ENCODE measurements around the gene PDE2A.

The PDE2A gene

DNA sequence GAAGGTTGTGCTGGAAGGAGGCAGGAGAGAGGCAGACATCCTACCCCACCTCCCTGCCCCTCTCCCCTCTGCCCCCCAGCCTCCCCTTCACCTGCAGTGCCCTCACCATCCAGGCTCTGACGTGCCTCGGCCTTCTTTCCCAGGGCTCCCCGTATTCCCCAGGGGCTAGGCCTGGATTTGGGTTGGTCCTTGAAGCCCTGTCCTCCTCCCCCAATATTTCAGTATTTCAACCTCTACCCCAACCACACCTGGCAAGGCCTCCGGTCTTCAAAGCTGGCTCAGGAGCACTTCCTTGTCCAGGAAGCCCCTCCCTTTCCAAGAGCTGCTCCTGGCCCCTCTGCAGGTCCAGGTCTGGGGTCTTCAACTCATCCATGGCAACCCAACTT is 8.6 kb upstream of the PDE2A start:
- peaks cover 19 to 20% of the 10 kb centered on the region in 2 donors for H3K27me3 ChIP-seq (ENCODE audit: control insufficient read depth in 1 of 2, insufficient read depth in 2 of 2, low read length in 2 of 2)
- H3K36me3 ChIP-seq (ENCODE audit: control insufficient read depth in 2 of 2, insufficient read depth in 2 of 2, low read length in 2 of 2) = peaks cover 8 to 9% of the 10 kb centered on the region in 2 donors
- H3K9me3 ChIP-seq (ENCODE audit: control insufficient read depth in 2 of 2, low read length in 2 of 2) = no peaks in the 10 kb centered on the region
- H3K4me3 ChIP-seq (ENCODE audit: low read length in 2 of 2) = no peak overlapping the region
- no peak overlapping the region for H3K9ac ChIP-seq (ENCODE audit: low read length in 2 of 2)
- H3K27ac ChIP-seq (ENCODE audit: low read length) = no peak overlapping the region
- peaks cover 42% of the 10 kb centered on the region for H3K4me1 ChIP-seq (ENCODE audit: control insufficient read depth, insufficient read depth, low read length)

DNA sequence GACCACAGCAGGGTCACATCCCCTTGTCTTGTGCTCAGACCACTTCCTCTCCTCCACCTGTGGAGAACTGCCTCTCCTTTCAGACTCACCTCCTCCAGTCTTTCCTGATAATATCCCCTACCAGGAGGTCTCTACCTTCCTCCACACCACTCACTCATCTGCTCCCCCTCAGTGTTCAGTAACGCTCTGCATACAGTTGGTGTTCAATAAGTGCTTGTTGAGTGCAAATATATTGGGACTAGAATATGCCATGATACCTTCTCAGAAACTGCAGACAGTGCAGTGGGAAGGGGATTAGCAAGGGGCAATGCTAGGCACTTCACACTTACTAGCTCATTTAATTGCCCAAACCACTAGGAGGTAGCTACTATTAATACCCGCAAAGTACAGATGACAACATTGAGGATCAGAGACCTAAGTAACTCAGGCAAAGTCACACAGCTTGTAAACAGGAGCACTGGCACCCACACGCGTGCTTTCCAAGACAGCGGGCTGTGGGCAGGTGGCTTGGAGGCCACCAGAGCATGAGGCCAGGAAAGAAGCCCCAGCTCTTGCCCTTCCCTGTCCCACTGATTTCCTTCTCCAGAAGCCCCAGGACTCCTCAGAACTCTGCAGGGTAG is 8.1 kb upstream of the PDE2A start:
- Histone ChIP-seq H3K9me3 (ENCODE audit: control insufficient read depth in 2 of 2, low read length in 2 of 2) (no peaks in the 10 kb centered on the region), H3K4me3 (ENCODE audit: low read length in 2 of 2) (no peak overlapping the region), H3K27me3 (ENCODE audit: control insufficient read depth in 1 of 2, insufficient read depth in 2 of 2, low read length in 2 of 2) (peaks cover 22% of the 10 kb centered on the region in 2 donors), H3K27ac (ENCODE audit: low read length) (no peak overlapping the region), H3K4me1 (ENCODE audit: control insufficient read depth, insufficient read depth, low read length) (peaks cover 37% of the 10 kb centered on the region), H3K9ac (ENCODE audit: low read length in 2 of 2) (no peak overlapping the region), H3K36me3 (ENCODE audit: control insufficient read depth in 2 of 2, insufficient read depth in 2 of 2, low read length in 2 of 2) (peaks cover 4 to 7% of the 10 kb centered on the region in 2 donors)

DNA sequence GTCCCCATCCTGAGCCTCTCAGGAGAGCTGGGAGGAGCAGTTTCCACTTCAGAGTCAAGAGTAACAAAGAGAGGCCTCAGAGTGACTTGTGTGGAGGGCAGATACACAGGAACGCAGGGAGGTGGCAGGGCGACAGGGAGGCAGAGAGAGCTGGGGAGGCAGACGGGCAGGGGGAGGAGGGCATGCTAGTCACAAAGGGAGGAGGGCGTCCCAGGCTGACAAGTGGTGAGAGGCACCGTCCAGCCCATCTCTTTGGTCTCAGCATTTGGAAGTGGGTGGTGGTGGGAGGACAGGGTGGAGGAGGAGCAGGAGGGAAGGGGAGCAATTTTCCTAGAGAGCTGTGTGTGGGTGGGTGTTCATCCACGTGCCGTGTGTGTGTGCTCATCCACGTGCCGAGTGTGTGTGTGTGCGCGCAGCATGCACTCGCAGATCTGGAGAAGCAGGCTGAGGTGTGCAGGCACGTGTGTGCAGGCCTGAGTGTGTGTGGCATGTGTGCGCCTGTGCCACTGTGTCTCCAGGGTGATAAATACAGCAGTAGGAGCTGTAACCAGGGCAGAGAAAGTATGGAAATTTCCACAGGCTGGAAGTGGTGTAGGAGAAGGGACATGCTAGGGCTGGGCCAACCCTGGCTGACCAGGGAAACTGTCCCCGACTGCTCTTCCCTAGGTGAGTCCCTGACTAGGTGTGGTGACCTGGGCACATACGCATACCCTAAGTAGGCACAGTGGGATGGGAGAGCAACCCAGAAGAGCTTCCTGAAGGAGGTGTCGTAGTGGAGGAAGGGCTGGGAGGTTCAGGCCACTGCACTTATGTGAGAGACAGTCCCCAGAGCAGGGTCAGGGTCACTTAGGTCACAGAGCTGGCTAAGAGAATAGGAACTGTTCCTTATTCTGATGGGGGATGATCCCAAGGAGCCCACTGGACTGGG is 7.3 kb upstream of the PDE2A start:
- H3K9ac ChIP-seq (ENCODE audit: low read length in 2 of 2) = no peak overlapping the region

DNA sequence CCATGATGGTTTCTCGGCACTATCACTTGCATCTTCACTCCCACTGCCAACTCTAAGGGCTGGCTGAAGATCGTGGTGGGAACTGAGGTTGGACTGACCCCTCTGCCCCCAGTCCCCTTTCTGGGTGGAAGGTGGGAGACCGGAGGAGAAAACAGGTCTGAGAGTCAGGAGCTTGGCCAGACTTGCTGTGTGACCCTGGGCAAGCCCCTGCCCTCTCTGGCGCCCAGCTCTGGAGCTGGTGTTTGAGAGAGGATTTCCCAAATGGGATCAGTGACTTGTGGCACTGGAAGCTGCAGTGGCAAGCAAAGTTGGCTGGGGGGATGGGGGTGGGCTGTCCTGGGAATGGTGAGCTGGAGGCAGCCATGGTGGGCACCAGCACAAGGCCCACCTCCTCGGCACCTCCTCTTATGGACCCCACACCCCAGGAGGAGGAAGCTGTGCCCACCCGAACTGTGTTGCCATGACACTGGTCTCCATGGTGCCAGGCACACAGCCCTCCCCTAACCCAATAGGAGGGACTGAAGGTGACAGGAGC is 6.5 kb upstream of the PDE2A start:
- Histone ChIP-seq H3K27ac (ENCODE audit: low read length) (no peak overlapping the region), H3K4me3 (ENCODE audit: low read length in 2 of 2) (no peak overlapping the region), H3K9ac (ENCODE audit: low read length in 2 of 2) (no peak overlapping the region), H3K27me3 (ENCODE audit: control insufficient read depth in 1 of 2, insufficient read depth in 2 of 2, low read length in 2 of 2) (peaks cover 34 to 35% of the 10 kb centered on the region in 2 donors), H3K4me1 (ENCODE audit: control insufficient read depth, insufficient read depth, low read length) (peaks cover 23% of the 10 kb centered on the region), H3K36me3 (ENCODE audit: control insufficient read depth in 2 of 2, insufficient read depth in 2 of 2, low read length in 2 of 2) (peaks cover 0 to 4% of the 10 kb centered on the region in 2 donors), H3K9me3 (ENCODE audit: control insufficient read depth in 2 of 2, low read length in 2 of 2) (no peaks in the 10 kb centered on the region)

More for the DNA sequence above, 7.3 kb upstream of the PDE2A start:
- no peak overlapping the region for H3K27ac ChIP-seq (ENCODE audit: low read length)
- H3K4me3 ChIP-seq (ENCODE audit: low read length in 2 of 2) = no peak overlapping the region
- no peaks in the 10 kb centered on the region for H3K9me3 ChIP-seq (ENCODE audit: control insufficient read depth in 2 of 2, low read length in 2 of 2)
- peaks cover 29% of the 10 kb centered on the region for H3K4me1 ChIP-seq (ENCODE audit: control insufficient read depth, insufficient read depth, low read length)
- H3K27me3 ChIP-seq (ENCODE audit: control insufficient read depth in 1 of 2, insufficient read depth in 2 of 2, low read length in 2 of 2) = peaks cover 28 to 30% of the 10 kb centered on the region in 2 donors
- H3K36me3 ChIP-seq (ENCODE audit: control insufficient read depth in 2 of 2, insufficient read depth in 2 of 2, low read length in 2 of 2) = peaks cover 0 to 4% of the 10 kb centered on the region in 2 donors

DNA sequence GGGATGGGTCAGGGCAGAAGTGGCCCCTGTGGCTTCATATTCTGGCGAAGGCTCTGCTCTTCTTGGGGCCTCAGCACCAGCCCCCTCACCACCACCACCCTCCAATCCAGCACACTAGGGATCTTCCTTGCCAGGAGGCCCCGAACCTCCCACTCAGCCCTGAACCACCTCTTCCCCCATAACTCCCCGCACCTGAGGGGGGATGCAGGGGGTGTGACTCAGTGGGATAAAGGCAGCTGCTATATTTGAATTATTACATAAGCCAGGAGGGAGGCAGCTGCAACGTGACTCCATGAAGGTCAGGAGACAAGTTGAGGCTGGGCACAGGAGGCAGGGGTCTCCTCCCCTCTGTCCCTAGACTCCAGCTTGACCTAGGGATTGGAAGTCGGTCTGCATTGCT is 5.6 kb upstream of the PDE2A start:
- Histone ChIP-seq H3K9me3 (ENCODE audit: control insufficient read depth in 2 of 2, low read length in 2 of 2) (no peaks in the 10 kb centered on the region), H3K4me1 (ENCODE audit: control insufficient read depth, insufficient read depth, low read length) (peaks cover 19% of the 10 kb centered on the region), H3K9ac (ENCODE audit: low read length in 2 of 2) (no peak overlapping the region), H3K27ac (ENCODE audit: low read length) (no peak overlapping the region), H3K27me3 (ENCODE audit: control insufficient read depth in 1 of 2, insufficient read depth in 2 of 2, low read length in 2 of 2) (peaks cover 41 to 43% of the 10 kb centered on the region in 2 donors), H3K4me3 (ENCODE audit: low read length in 2 of 2) (no peak overlapping the region), H3K36me3 (ENCODE audit: control insufficient read depth in 2 of 2, insufficient read depth in 2 of 2, low read length in 2 of 2) (no peaks in the 10 kb centered on the region)

DNA sequence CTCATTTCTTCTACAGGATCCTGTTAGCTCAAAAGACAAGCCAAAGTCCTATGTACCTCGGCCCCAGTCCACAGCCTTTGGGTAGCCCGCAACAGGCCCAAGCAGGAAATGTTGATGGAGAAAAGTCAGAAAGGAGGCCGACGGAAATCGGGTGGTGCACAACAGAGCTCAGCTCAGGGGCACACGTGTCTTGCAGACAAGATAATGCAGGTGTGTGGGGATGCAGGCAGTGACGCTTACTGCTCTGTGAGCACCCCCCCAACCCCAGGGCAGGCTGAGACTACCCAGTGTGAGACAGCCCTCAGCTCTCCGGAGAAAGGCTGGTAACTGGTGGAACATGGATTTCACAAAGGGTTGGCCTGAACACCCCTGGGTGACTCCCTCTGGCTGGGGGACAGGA is 4.3 kb upstream of the PDE2A start:
- H3K36me3 ChIP-seq (ENCODE audit: control insufficient read depth in 2 of 2, insufficient read depth in 2 of 2, low read length in 2 of 2) = no peaks in the 10 kb centered on the region
- no peak overlapping the region for H3K27ac ChIP-seq (ENCODE audit: low read length)
- H3K9me3 ChIP-seq (ENCODE audit: control insufficient read depth in 2 of 2, low read length in 2 of 2) = no peaks in the 10 kb centered on the region
- H3K9ac ChIP-seq (ENCODE audit: low read length in 2 of 2) = no peak overlapping the region
- no peak overlapping the region for H3K4me3 ChIP-seq (ENCODE audit: low read length in 2 of 2)
- peaks cover 53 to 54% of the 10 kb centered on the region in 2 donors for H3K27me3 ChIP-seq (ENCODE audit: control insufficient read depth in 1 of 2, insufficient read depth in 2 of 2, low read length in 2 of 2)
- peaks cover 8% of the 10 kb centered on the region for H3K4me1 ChIP-seq (ENCODE audit: control insufficient read depth, insufficient read depth, low read length)

DNA sequence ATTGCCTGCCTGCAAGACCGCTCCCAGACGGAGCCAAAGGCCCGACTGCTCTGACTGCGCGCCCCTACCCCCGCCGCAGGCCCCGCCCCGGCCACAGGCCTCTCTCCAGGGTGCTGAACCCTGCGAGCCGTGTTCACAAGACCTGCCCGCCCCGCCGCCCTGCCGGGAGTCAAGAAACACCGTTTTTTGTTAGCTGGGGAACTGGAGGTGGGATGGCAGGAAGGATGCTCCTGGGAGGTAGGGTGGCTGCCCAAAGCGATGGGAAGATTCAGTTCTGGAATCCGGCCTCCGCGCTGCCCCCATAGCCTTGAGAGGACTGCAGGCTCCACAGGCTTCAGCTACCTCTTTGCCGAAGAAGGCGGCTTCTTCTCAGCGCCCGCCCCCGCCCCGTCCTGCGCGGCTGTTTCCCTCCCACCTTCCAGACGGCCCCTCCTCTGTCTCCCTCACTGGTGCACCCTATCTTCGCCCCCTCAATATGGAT is 2.7 kb upstream of the PDE2A start:
- Histone ChIP-seq H3K36me3 (ENCODE audit: control insufficient read depth in 2 of 2, insufficient read depth in 2 of 2, low read length in 2 of 2) (no peaks in the 10 kb centered on the region), H3K27me3 (ENCODE audit: control insufficient read depth in 1 of 2, insufficient read depth in 2 of 2, low read length in 2 of 2) (peaks cover 62 to 68% of the 10 kb centered on the region in 2 donors), H3K9ac (ENCODE audit: low read length in 2 of 2) (no peak overlapping the region), H3K4me3 (ENCODE audit: low read length in 2 of 2) (no peak overlapping the region), H3K4me1 (ENCODE audit: control insufficient read depth, insufficient read depth, low read length) (peaks cover 8% of the 10 kb centered on the region), H3K9me3 (ENCODE audit: control insufficient read depth in 2 of 2, low read length in 2 of 2) (no peaks in the 10 kb centered on the region), H3K27ac (ENCODE audit: low read length) (no peak overlapping the region)

DNA sequence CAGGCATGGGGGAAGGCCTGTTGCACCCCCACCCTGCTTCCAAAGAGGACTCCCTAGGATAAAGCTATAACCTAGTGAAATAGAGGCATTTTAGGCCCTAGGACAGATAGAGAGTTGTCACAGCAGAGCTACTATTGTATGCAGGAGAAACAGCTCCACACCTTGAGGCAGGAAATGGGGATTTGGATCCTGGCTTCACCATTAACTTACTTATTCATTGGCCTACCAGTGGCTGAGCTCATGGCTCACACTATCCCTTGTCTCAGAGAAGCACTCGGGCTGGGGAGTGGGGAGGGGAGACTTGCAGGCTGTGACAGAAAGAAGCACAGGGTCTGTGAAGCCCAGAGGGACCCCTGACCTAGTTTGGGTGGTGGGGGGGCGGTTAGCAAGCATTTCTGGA is 999 bp upstream of the PDE2A start:
- Histone ChIP-seq H3K4me3 (ENCODE audit: low read length in 2 of 2) (no peak overlapping the region), H3K27me3 (ENCODE audit: control insufficient read depth in 1 of 2, insufficient read depth in 2 of 2, low read length in 2 of 2) (peaks cover 61 to 68% of the 10 kb centered on the region in 2 donors), H3K4me1 (ENCODE audit: control insufficient read depth, insufficient read depth, low read length) (peaks cover 3% of the 10 kb centered on the region), H3K27ac (ENCODE audit: low read length) (no peak overlapping the region), H3K9ac (ENCODE audit: low read length in 2 of 2) (no peak overlapping the region), H3K9me3 (ENCODE audit: control insufficient read depth in 2 of 2, low read length in 2 of 2) (no peaks in the 10 kb centered on the region), H3K36me3 (ENCODE audit: control insufficient read depth in 2 of 2, insufficient read depth in 2 of 2, low read length in 2 of 2) (no peaks in the 10 kb centered on the region)

DNA sequence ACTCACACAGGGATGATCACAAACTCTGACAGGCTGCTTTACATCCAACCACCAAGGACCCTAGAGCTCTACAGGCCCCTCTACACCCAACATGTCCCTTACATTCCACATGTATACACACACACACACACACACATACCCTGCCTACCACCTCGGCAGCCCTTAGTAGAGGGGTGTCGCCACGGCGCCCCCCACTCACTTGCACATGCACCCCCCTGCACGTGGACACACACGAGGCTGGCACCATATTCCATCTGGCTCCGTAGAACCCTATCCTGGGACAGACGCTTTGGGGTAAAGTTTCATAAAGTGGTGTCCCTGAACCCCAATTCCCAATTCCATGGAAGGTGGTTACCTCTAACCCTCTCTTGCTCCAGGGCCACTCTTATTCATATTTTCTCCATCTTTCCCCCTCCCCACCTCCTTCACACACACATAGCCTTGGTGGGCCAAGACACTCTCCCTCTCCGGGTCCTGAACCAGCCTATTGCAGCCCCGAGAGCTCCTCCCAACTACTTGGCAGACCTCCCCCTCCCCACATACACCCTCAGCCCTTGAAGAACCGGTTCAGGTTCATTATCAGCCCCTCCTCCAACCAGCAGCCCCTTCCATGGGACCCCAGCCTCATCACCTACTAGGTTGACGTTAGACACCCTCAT is 809 bp downstream of the PDE2A start:
- no peaks in the 10 kb centered on the region for H3K36me3 ChIP-seq (ENCODE audit: control insufficient read depth in 2 of 2, insufficient read depth in 2 of 2, low read length in 2 of 2)
- H3K9me3 ChIP-seq (ENCODE audit: control insufficient read depth in 2 of 2, low read length in 2 of 2) = no peaks in the 10 kb centered on the region
- H3K4me1 ChIP-seq (ENCODE audit: control insufficient read depth, insufficient read depth, low read length) = no peaks in the 10 kb centered on the region
- no peak overlapping the region for H3K27ac ChIP-seq (ENCODE audit: low read length)
- no peak overlapping the region for H3K4me3 ChIP-seq (ENCODE audit: low read length in 2 of 2)
- H3K27me3 ChIP-seq (ENCODE audit: control insufficient read depth in 1 of 2, insufficient read depth in 2 of 2, low read length in 2 of 2) = peaks cover 53 to 57% of the 10 kb centered on the region in 2 donors
- H3K9ac ChIP-seq (ENCODE audit: low read length in 2 of 2) = no peak overlapping the region

DNA sequence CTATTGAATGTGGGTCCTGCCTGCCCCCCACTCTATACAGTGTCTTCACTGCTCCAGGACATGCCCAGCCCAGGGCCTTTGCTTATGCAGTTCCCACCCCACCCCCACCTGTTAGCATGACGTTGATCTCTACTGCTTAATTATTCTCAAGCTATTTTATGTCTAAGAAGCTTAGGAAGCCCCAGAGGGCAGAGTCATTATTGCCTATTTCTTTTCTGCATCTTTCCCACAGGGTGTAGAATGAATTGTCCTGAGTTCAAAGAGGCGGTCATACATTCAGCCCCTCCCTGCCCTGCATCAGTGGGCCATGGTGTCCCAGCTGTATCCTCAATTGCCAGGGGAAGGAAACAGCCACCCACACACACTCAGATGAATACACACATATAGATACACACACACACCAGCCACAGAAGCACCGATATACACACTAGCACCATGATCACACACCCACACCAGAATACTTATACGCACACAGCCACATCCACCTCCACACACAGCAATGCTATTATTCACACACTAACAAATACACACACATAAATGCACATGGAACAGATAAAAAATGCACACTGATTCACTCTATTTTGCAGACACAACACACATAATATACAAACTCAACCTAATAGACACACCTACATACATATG is 1.5 kb downstream of the PDE2A start:
- Histone ChIP-seq H3K9me3 (ENCODE audit: control insufficient read depth in 2 of 2, low read length in 2 of 2) (no peaks in the 10 kb centered on the region), H3K9ac (ENCODE audit: low read length in 2 of 2) (no peak overlapping the region), H3K36me3 (ENCODE audit: control insufficient read depth in 2 of 2, insufficient read depth in 2 of 2, low read length in 2 of 2) (no peaks in the 10 kb centered on the region), H3K4me3 (ENCODE audit: low read length in 2 of 2) (no peak overlapping the region), H3K27me3 (ENCODE audit: control insufficient read depth in 1 of 2, insufficient read depth in 2 of 2, low read length in 2 of 2) (peaks cover 46 to 55% of the 10 kb centered on the region in 2 donors), H3K4me1 (ENCODE audit: control insufficient read depth, insufficient read depth, low read length) (no peaks in the 10 kb centered on the region), H3K27ac (ENCODE audit: low read length) (no peak overlapping the region)
